DND-41 (cell line): ENCODE data around the gene LRRFIP2.

Experiments used
- ATAC-seq: fragments of 200-7000 bp; cut with Tn5 transposase; 3 replicates; pipeline ENCODE4 v1.9.1; 2021; ENCODE audit warnings: low read depth; ENCODE audit not compliant: insufficient read depth
- DNase-seq: peaks from one replicate; pipeline ENCODE4 v3.0.0-alpha.2; 2020
- H2AFZ ChIP-seq: 2 replicates; pipeline ENCODE4 v1.6.0; 2012; ENCODE audit warnings: low read depth, low read length
- H3K27ac ChIP-seq: 2 replicates; pipeline ENCODE4 v1.5.1; 2012; ENCODE audit warnings: low read length, inconsistent platforms
- H3K27me3 ChIP-seq: fragments of 200-600 bp; sonication (generic); 2 replicates; pipeline ENCODE4 v1.6.0; 2012; ENCODE audit warnings: low read length, mild to moderate bottlenecking, inconsistent platforms; ENCODE audit not compliant: insufficient read depth, poor library complexity
- H3K36me3 ChIP-seq: 2 replicates; pipeline ENCODE4 v1.5.1; 2012; ENCODE audit warnings: low read length, inconsistent platforms; ENCODE audit not compliant: insufficient read depth
- H3K4me1 ChIP-seq: 2 replicates; pipeline ENCODE4 v1.5.1; 2012; ENCODE audit warnings: mild to moderate bottlenecking, low read length; ENCODE audit not compliant: insufficient read depth
- H3K4me2 ChIP-seq: 2 replicates; pipeline ENCODE4 v1.6.0; 2012; ENCODE audit warnings: mild to moderate bottlenecking, moderate library complexity, low read length, inconsistent platforms; ENCODE audit not compliant: insufficient read depth
- H3K4me3 ChIP-seq, 2 experiments: fragments of 200-600 bp in 1 of 2; shearing (Covaris generic) in 1 of 2; 2 replicates each; pipeline ENCODE4 v1.5.1; 2012 to 2016; ENCODE audit warnings: inconsistent platforms in 2 of 2, low read length in 2 of 2, mild to moderate bottlenecking in 2 of 2, low read depth in 1 of 2, moderate library complexity in 1 of 2
- H3K79me2 ChIP-seq: 2 replicates; pipeline ENCODE4 v1.6.0; 2012; ENCODE audit warnings: low read length, inconsistent platforms; ENCODE audit not compliant: insufficient read depth
- H3K9ac ChIP-seq: 2 replicates; pipeline ENCODE4 v1.6.0; 2012; ENCODE audit warnings: low read depth, mild to moderate bottlenecking, inconsistent platforms, low read length, moderate library complexity
- H3K9me3 ChIP-seq: 2 replicates; pipeline ENCODE4 v1.5.1; 2012; ENCODE audit warnings: low read length, moderate library complexity, mild to moderate bottlenecking, inconsistent platforms; ENCODE audit not compliant: insufficient read depth, severe bottlenecking
- H4K20me1 ChIP-seq: 2 replicates; pipeline ENCODE4 v1.6.0; 2012; ENCODE audit warnings: low read length; ENCODE audit not compliant: insufficient read depth
- CTCF ChIP-seq: IDR thresholded peaks from 2 replicates; pipeline ENCODE4 v1.5.1; 2012; ENCODE audit warnings: borderline replicate concordance, low read length, moderate library complexity, mild to moderate bottlenecking; ENCODE audit not compliant: poor library complexity, severe bottlenecking; ENCODE audit errors: extremely low read depth
- EZH2 ChIP-seq: IDR thresholded peaks from 3 replicates; pipeline ENCODE4 v1.6.1; 2012; ENCODE audit warnings: borderline replicate concordance, low read depth, mild to moderate bottlenecking, moderate library complexity, low read length, inconsistent platforms; ENCODE audit not compliant: severe bottlenecking

LRRFIP2 gene

GRCh38 chr3:37129871-37130270 is 44.5 kb downstream of the LRRFIP2 start:
- Histone ChIP-seq H3K4me1 (no peaks in the 10 kb centered on the region), H3K9me3 (no peaks in the 10 kb centered on the region), H3K27ac (no peak overlapping the region), H2AFZ (no peak overlapping the region), H3K27me3 (no peaks in the 10 kb centered on the region), H3K4me2 (no peak overlapping the region), H4K20me1 (no peaks in the 10 kb centered on the region; the same call in 1 of the 2 replicates), H3K4me3 (no peak overlapping the region), H3K79me2 (peaks cover 3% of the 10 kb centered on the region; the same call in 1 of the 2 replicates), H3K36me3 (no peaks in the 10 kb centered on the region), H3K9ac (no peak overlapping the region)
- no peak for ATAC-seq
- no peak for TF ChIP-seq CTCF
- no peak for TF ChIP-seq EZH2
- DNase-seq, result no peak

- Histone ChIP-seq H3K9me3 (no peaks in the 10 kb centered on the region), H2AFZ (no peak overlapping the region), H3K4me2 (no peak overlapping the region), H4K20me1 (no peaks in the 10 kb centered on the region; the same call in 1 of the 2 replicates), H3K79me2 (no peaks in the 10 kb centered on the region), H3K27me3 (no peaks in the 10 kb centered on the region), H3K27ac (no peak overlapping the region), H3K36me3 (no peaks in the 10 kb centered on the region), H3K9ac (no peak overlapping the region), H3K4me1 (no peaks in the 10 kb centered on the region), H3K4me3 (no peak overlapping the region)
- DNase-seq, result no peak
- ATAC-seq, result no peak
- TF ChIP-seq CTCF, result no peak
- no peak for TF ChIP-seq EZH2
Observed at GRCh38 chr3:37127340-37127739, 47.0 kb downstream of the LRRFIP2 start.

- H2AFZ ChIP-seq, result no peak overlapping the region
- no peak for ATAC-seq
Observed at GRCh38 chr3:37126856-37127255, 47.5 kb downstream of the LRRFIP2 start.

More at GRCh38 chr3:37126856-37127255, 47.5 kb downstream of the LRRFIP2 start:
- Histone ChIP-seq H3K27ac (no peak overlapping the region), H3K4me3 (no peak overlapping the region), H3K9ac (no peak overlapping the region), H3K4me1 (no peaks in the 10 kb centered on the region), H3K9me3 (no peaks in the 10 kb centered on the region), H3K27me3 (no peaks in the 10 kb centered on the region), H3K79me2 (no peaks in the 10 kb centered on the region), H3K36me3 (no peaks in the 10 kb centered on the region), H4K20me1 (no peaks in the 10 kb centered on the region; the same call in 1 of the 2 replicates), H3K4me2 (no peak overlapping the region)
- no peak for DNase-seq
- TF ChIP-seq CTCF, result no peak
- no peak for TF ChIP-seq EZH2
